CD4-positive, alpha-beta T cell treated with Interleukin-6 at 100 ng/mL for 8 hours (primary cell): ENCODE data around the gene EGF.

ENCODE experiments used
- DNase-seq: peaks from one replicate; pipeline ENCODE4 v3.0.0-alpha.2; 2020; ENCODE audit warnings: mixed read lengths, low spot score

The EGF gene

GRCh38 chr4:109962401-109962800 is 49.7 kb downstream of the EGF start:
- DNase-seq = no peak

GRCh38 chr4:109966891-109967481 is 54.3 kb downstream of the EGF start:
- DNase-seq = no peak

DNA sequence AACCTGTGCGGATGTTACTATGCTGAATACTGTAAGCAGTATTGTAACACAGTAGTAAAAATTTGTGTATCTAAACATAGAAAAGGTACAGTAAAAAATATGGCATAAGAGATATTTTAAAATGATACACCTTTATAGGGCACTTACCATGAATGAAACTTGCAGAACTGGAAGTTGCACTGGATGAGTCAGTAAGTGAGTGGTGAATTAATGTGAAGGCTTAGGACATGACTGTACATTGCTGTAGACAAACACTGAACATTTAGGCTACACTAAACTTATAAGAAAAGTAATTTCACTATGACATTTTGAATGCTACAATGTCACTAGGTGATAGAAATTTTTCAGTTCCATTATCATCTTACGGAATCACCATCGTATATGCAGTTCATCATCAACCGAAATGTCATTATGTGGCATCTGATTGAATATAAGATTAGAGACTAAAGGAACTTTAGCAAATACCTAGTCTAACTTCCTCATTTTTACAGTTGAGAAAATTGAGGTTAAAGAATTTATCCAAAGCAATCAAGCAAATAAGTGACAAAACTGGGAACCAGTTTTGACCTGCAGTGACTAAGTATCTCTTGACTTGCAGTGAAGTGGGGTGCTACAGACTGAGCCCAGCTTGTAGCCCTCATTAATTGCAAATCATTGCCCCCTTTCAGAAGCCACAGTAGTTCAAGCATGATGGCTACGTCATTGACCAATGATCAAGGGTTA is 55.3 kb downstream of the EGF start:
- no peak for DNase-seq

- no peak for DNase-seq
These were observed 56.4 kb downstream of the EGF start for GRCh38 chr4:109969087-109969486.

DNA sequence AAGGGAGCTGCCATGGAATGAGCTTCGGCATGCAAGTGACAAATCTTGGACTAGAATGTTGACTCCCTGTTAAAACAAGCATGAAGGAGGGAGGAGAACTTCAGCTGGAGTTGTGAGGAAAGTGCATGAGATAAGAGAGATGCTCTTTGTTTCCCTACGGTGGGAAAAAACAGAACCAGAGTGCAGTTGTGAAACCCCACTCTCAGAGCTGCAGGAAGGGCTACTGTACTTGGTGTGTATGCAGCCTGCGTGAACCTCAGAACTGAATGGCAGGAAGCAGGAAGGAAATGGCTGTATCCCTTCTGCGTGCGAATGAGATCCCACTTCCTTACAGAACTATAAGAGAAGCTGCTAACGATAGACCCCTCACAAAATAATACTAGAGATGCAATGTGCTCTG is 57.2 kb downstream of the EGF start:
- DNase-seq = no peak

GRCh38 chr4:109972786-109973528 is 60.3 kb downstream of the EGF start:
- no peak for DNase-seq

DNA sequence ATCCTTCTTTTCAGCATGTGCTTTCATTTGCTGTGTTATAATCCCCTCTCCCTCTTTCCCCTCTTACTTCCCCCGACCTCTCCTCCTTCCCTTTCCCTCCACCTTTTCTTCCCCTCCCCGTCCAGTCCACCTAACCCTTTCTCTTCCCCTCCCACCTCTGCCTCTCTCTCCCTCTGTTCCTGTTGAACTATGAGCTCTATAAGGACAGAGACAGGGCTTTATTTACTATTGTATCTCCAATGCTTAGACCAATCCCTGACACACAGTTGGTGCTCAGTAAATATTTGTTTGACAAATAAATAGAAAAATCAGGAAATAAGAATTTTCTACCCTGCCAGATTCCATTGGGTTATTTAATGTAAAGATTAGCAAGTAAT is 60.8 kb downstream of the EGF start:
- DNase-seq = no peak

- DNase-seq = no peak
These were observed 63.5 kb downstream of the EGF start for GRCh38 chr4:109976189-109976588.

GRCh38 chr4:109977854-109978501 is 65.3 kb downstream of the EGF start:
- DNase-seq = peak; percentile 22

DNA sequence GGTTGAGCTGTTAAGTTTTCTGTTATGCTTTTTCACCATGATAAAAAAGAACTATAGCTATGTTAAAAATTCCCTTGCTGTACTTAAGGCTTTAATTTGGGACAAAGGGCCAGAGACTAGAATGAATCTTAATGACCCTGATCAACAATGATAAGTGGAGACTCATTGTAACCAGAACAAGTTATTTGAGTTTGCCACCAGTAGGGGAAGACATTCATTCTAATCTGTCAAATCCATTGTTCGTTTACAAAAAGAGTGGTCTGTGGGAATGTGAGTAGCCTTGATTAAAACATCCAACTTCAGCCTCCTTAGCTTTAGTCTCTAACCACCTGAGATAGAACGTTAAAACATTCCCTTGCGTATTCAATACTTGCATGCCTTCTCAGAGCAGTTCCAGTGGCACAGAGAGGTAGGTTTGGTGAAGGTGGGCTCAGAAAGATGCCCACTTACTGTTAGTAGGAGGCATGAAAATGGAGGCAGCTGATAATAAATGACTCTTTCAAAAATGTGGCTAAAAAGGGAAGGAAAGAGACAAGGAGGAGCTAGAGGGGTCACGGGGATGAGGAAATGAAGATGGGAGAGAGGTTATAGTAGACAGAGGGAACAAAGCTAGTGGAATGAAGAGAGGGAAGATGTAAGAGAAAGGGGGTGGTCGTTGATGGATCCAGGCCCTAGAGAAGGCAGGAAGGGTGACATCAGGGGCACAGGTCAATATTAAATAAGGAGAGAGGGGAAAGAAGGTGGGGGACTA is 66.2 kb downstream of the EGF start:
- no peak for DNase-seq

- DNase-seq = no peak
These were observed 67.4 kb downstream of the EGF start for GRCh38 chr4:109979920-109980717.

DNA sequence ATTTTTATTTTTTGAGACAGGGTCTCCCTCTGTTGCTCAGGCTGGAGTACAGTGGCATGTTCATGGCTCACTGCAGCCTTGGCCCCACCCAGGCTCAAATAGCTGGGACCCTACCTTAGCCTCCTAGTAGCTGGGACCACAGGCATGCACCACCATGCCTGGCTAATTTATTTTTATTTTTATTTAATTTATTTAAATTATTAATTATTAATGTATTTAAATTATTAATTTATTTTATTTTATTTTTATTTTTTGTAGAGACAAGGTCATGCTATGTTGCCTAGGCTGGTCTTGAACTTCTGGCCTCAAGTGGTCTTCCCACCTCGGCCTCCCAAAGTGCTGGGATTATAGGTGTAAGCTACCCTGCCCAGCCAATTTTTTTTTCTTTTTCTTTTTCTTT is 69.3 kb downstream of the EGF start:
- no peak for DNase-seq

GRCh38 chr4:109982521-109982920 is 69.8 kb downstream of the EGF start:
- no peak for DNase-seq

GRCh38 chr4:109985993-109986974 is 73.6 kb downstream of the EGF start:
- no peak for DNase-seq

GRCh38 chr4:109989044-109989443 is 76.4 kb downstream of the EGF start:
- no peak for DNase-seq

DNA sequence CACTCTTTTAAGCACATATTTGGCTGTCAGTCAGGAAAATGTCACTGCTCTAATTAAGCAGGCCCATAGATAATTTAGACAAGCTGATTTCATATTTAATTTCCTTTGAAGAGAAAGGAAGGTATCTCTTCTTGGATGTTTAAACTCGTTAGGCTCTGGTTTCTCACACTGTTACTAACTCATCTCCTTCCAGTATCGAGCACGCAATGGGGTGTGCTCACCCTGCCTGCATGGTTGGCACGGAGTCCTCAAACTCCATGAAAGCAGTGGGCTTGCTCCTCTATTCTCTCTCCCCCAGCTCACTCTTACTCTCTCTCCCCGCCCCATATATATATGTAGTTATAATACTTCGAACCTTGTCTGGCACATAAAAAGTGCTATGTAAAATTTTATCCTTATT is 76.9 kb downstream of the EGF start:
- DNase-seq = no peak

DNA sequence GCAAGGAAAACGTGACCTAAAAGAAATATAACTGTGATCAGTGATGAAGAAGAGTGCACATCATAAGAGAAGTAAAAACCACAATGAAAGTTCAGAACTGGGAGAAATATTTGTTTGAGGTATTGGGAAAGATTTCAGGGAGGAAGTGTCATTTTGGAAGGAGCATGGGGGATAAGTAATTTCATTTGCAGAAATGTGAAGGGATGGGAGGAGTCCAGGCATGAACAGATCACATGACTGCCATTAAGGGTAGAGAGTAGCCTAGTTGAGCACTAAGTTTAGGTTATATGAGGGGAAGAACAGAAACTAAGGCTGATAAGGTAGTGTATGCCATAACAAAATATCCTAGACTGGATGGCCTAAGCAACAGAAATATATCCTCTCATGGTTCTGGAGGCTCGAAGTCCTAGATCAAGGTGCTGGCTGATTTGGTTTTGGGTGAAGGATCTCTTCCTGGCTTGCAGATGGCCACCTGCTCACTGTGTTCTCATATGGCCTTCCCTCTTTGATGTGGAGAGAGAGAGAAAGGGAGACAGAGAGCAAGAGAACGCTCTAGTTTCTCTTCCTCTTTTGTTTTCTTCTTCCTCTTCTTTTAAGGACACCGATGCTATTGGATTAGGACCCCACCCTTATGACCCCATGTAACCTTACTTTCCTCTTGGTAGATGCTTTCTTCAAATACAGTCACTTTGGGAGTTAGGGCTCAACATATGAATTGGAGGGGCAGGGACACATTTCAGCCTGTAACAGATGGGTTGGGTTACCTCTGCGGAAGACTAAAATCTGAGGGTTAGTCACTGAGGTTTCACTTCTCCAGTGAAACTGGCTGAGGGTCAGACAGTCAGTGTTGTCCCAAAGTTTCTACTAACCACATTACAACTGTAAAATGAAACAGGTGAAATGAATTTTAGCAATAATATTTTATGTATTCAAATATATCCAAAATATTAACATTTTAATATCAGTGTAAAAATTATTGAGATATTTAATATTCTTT is 77.9 kb downstream of the EGF start:
- DNase-seq = no peak

DNA sequence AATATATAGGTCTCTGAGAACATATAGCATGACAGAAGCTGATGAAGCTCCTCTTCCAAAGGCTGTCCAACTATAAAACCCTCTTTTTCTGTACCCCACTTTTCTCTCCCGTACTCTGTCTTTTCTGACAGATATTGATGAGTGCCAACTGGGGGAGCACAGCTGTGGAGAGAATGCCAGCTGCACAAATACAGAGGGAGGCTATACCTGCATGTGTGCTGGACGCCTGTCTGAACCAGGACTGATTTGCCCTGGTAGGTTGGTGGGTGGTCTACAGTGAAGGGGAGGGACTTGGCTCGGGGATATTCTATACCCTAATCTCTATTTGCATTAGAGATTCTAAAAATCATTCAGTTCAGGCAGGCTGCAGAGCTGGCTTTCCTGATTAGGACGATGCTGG is 80.4 kb downstream of the EGF start:
- DNase-seq = no peak

- no peak for DNase-seq
These were observed 81.7 kb downstream of the EGF start for GRCh38 chr4:109994415-109994827.
